CD4-positive, alpha-beta T cell treated with Interleukin-12 subunit alpha and Interleukin-12 subunit beta, for 1 hour (primary cell): ENCODE results near the gene SACS.
"Not testable (repeated sequence)": the region's sequence is repeated elsewhere in the genome, so short reads cannot be mapped to it uniquely, and the experiment has no call there.

Source experiments
- DNase-seq: peaks from one replicate; pipeline ENCODE4 v3.0.0-alpha.2; 2020

SACS gene

GRCh38 chr13:23401156-23401555 is 32.3 kb downstream of the SACS start:
- not testable (repeated sequence) for DNase-seq

DNA sequence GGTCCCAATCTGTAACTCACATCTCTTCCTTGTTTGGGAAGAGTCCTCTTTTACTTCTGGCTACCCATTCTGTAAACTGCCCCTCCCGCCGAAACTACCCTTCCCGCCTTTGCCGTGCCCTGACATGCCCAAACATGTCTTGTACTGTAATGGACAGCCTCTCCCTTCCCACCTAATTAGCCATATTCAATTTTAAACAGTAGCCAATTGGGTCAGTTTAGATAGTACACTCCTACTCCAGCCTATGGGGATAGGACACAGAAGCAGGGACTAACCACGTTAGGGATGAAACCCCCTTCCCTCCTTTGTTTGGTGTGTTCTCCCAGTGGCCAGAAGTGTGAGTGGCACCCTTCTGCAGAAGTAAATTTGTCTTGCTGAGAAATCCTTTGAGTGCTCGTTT is 34.2 kb downstream of the SACS start:
- no peak for DNase-seq

DNA sequence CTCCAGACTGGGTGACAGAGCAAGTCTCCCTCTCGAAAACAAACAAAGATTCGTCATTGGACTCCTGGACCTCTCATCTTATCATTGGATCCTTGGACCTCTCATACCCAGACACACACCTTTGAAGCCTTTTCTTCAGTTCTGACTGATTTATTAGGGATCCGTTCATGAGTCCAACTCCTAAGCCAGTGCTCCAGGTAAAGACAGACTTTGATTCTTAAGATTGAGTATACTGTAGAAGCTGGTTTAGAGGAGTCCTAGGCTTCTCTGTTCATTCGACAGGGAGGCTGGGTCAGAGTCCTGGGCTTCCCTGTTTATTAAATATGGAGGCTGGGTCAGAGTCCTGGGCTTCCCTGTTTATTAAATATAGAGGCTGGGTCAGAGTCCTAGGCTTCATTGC is 38.7 kb downstream of the SACS start:
- DNase-seq = no peak

DNA sequence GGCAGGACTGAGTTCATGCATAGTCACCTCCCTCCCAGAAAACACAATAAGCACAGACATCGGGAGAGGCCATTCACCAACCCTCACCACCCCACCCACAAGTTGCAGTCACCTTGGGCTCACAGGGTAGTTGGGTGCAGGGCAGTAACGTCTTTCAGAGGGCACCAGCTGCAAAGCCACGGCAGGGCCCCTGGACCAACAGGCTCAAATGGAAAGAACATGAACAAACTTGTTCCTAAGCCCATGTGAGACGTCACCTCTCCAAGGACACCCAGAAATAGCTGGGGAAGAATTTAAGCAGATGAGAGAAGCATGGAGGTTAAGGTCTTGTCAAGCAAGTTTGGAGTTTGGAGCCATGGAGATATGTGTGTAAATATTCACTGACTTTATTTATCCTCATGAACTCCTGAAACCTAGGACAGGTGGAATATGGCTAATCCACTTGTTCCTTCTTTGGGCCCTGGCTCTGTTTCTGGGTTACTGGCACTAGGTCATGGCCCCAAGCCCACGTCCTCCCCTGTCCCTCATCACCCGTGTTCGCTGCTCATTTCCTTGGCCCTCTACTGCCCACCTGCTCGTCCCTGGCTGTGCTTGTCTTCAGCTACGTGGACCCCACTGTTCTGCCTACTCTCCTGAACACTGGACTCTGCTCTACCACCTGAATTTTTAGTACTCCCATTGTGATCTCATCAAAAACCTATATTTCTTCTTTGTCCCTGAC is 40.4 kb downstream of the SACS start:
- DNase-seq = no peak

GRCh38 chr13:23392313-23392712 is 41.2 kb downstream of the SACS start:
- DNase-seq = no peak

DNA sequence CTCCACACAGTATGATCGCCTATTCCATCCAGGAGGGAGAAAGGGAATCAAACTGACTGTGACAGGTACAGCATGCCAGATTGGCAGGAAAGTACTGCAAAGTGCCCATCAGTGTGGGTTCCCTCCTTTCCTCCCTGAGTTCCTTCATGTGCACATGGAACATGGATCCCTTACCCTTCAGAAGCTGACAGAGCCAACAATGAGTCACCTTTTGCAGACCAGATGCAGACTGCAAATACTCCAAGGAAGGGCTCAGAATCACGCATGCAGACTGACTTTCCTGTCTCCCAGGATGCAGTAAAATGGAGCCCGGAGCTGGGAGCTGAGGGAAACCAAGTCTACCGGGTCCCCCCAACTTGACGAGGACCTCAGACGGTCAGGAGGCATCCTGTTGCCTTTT is 41.8 kb downstream of the SACS start:
- no peak for DNase-seq

DNA sequence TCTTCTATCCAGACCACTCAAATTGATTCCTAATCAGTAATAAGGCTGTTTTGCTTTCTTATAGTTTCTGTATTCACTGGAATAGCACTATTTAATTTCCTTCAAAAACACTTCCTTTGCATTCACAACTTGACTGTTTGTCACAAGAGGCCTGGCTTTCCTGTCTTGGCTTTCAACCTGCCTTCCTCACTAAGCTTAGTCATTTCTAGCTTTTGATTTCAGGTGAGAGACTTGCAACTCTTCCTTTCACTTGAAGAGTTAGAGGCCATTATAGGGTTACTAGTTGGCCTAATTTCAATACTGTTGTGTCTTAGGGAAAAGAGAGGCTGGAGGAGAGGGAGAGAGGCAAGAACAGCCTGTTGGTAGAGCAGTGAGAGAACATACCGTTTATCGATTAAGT is 47.0 kb downstream of the SACS start:
- DNase-seq = no peak

- DNase-seq = no peak
These were observed 47.6 kb downstream of the SACS start for GRCh38 chr13:23385931-23386330.

- DNase-seq = no peak
These were observed 49.4 kb downstream of the SACS start for GRCh38 chr13:23384111-23384510.

DNA sequence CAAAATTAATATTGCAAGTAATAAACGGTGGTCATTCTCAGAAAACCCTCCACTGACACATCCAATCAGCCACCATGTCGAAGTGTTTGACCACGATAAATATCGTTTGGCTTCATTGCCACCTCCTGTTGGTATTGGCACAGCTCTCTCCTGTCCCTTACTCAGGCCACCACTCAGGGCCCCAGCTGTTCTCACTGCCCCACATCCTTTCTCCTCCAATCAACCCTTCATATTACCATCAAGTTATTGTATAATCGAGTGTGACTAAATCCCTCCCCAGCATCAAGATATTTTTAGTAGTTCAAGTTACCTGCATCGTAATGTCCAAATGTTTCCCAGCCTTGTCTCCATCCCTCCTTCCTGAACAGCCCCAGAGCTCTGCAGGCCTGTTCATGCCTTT is 50.4 kb downstream of the SACS start:
- DNase-seq = no peak

DNA sequence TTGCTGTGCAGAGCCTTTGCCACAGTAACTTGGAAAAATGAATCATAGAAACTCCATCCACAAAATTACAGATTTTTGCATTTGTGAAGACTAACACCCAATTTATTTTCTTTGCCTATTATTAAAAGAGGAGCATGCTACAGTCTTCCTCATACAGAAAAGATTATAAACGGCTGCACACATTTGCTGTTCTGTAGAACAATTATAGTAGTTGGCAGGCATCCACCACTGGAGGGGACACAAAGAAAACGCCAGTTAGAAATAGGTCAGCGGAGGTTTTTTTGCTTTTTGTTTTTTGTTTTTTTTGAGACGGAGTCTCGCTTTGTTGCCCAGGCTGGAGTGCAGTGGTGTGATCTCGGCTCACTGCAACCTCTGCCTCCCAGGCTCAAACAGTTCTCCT is 51.6 kb downstream of the SACS start:
- DNase-seq = no peak

DNA sequence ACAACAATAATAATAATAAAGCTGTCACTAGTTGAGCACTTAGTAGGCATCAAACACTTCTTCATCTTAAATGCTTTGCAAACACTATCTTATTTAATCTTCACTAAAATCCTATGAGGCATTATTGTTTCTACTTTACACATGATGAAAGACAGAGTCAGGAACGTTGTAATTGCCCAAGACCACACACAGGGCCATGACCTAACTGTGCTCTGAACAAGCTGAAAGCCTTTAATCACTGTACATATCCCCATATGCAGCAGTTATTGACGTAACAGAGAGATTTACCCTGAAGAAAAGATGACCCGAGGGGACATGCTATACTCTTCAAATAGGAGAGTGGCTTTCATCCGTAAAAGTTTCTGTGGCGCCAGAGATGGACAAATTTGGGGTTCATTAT is 53.0 kb downstream of the SACS start:
- no peak for DNase-seq

GRCh38 chr13:23377983-23378632 is 55.4 kb downstream of the SACS start:
- DNase-seq = peak; percentile 57

GRCh38 chr13:23377579-23377978 is 55.9 kb downstream of the SACS start:
- DNase-seq = no peak

DNA sequence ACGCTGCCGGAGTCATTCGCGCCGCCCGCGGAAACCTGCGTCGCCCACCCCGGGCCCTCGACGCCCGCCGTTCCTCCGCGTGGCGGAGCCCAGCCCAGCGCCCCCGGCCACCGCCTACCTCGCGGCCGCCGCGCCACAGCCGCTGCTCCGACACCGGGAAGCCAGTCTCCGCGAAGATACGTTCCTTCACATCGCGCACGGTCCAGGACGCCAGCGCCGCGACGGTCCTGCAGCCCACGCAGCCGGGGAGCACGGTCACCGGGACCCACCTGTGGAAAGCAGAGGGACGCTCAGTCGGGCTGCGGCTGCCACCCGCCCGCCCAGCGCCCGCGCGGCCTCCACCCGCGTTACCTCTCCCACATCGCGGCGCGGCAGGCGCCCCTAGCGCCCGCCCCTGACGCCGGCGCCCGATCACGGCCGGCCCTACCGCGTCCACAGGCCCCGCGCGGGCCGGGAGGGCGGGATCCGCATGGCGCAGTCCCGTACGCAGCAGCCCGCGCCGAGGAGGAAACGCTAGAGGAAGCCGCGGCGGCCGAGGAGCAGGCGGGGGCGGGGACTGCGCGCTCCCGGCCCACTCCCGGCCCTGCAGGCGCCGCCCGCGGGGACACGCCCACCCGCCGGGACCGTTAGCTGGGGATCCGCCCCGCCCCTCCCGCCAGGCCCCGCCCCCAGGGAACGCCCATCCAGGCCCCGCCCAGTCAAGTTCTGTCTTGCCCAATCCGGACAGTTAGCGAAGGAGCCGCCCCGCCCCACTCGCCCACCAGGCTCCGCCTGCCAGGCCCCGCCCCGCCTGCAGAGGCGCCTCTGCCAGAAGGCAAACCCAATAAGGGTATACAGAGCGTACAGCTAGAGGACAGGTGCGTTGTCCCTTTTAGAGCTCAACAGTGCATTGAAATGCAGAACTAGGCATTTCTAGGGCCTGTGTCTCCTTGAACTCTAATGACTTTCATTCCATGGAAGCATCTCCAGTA is 58.2 kb downstream of the SACS start:
- peak; percentile 97 for DNase-seq

- DNase-seq = no peak
These were observed 61.1 kb downstream of the SACS start for GRCh38 chr13:23372264-23372906.

DNA sequence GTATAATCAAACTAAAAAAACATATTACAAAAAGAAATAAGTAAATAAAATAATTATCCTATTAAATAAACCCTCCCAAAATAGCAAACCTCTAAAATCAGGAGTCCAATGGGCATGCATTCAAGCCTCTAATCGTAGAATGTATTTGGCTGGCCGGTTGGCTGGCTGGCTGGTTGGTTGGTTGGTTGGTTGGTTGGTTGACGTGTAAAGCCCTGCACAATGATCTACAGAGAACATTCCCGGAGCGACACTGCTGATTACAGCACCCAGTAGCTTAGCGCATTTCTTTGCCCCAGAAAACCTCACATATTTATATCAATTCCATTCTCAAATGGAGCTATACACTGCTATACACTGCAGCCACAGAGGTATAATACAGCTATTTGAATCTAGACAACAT is 65.6 kb downstream of the SACS start:
- no peak for DNase-seq

DNA sequence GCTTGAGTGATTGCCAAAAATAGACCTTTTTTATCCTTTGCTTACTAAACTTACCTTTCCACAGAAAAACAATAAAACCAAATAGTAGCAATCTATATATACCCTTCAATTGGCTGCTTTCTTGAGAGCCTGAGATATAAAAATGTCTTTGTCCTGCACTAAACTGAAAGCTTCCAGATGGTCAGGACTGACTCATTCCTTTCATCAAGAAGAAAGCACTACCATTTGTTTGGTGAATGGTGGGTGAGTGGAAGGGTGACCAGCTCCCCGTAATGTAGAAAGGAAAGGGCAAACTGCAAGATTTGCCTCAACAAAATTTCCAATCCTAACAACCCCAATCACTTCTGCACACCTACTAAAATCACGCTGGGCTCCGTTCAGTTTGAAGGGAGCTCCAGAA is 67.8 kb downstream of the SACS start:
- DNase-seq = no peak

DNA sequence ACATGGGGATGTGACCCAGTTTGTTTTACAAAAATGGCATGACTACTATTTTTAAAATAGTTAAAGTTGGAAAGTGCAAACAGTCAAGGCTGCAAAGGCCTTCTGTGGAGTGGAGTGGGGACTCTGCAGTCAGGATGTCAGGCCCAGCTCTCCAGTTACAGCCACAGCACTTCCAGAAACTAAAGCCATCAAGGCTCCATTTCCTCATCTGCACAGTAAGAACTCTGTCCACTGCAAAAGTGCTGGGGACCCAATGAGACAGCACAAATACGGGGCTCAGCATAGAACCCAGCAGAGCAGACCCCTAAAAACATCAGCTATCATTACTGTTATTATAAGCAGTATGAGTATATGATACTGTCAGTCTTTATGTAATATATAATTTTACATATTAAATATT is 73.6 kb downstream of the SACS start:
- DNase-seq = no peak

GRCh38 chr13:23357349-23357748 is 76.2 kb downstream of the SACS start:
- no peak for DNase-seq

DNA sequence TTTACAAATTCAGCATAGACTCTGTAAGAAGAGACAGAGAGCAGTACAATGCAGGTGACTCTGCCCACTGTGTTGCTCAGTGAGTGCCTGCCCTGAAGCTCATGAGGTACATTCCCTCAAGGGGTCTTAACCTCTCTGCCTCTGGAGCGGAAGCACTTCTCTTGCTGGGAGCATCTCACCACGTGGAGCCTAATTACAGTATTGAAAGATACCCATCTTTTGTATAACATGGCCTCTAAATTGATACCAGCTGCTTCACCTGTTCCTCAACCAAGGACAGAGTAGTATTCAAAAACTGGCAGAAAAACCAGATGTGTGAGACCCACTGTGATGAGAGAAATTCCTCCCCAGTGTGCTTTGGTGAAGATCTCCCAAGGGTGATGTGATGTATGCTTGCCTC is 77.1 kb downstream of the SACS start:
- no peak for DNase-seq

DNA sequence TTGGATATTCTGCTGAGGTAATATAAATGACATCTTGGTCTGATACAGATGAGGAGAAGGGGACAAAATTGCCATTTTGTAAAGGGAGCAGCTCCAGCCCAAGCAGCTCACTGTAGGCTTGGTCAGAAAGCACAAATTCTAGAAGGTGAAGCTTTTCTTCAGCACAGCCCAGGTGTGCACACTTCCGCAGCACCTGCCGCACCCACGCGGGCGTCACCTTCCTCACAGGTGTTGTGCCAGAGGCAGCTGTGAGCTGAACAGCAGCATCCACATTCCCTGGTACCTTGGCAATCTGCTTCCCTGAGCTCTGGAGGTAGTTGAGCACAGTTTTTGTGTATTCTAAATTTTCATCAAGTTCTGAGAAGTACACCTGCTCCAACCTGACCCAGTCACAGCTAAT is 79.0 kb downstream of the SACS start:
- no peak for DNase-seq

GRCh38 chr13:23352161-23352560 is 81.3 kb downstream of the SACS start:
- DNase-seq = no peak
